Progenitor cell of endocrine pancreas (in vitro differentiated cells): Measurements from ENCODE around the gene C1RL. TPM values are rescaled to one million over a fixed set of nuclear protein-coding genes. Genes with fewer than 3 reads are reported as not detected.

ENCODE experiments used
- DNase-seq: peaks from one replicate; pipeline ENCODE4 v3.0.0; 2021; ENCODE audit warnings: low spot score; ENCODE audit not compliant: unreplicated experiment
- H3K27ac Mint-ChIP-seq: 2 replicates; pipeline ENCODE4 v1.8.0; 2021; ENCODE audit warnings: mild to moderate bottlenecking, moderate library complexity, mixed read lengths
- H3K27me3 Mint-ChIP-seq: 2 replicates; pipeline ENCODE4 v1.8.0; 2021; ENCODE audit warnings: mixed read lengths
- H3K36me3 Mint-ChIP-seq: 2 replicates; pipeline ENCODE4 v1.8.0; 2022; ENCODE audit warnings: mixed read lengths; ENCODE audit not compliant: insufficient read depth
- H3K4me1 Mint-ChIP-seq: 2 replicates; pipeline ENCODE4 v1.8.0; 2021; ENCODE audit warnings: low read depth, mixed read lengths
- H3K4me3 Mint-ChIP-seq: 2 replicates; pipeline ENCODE4 v1.8.0; 2021; ENCODE audit warnings: low read depth, mild to moderate bottlenecking, moderate library complexity, mixed read lengths
- H3K9me3 Mint-ChIP-seq: 2 replicates; pipeline ENCODE4 v1.8.0; 2021; ENCODE audit warnings: low read depth, mixed read lengths
- total RNA-seq: library from RNA; stranded (reverse); gene quantifications from 2 replicates; pipeline ENCODE4 v1.2.1, GENCODE V29; 2021
- TF ChIP-seq, protein P1 (sequence below): fragments of 200-600 bp; sonication (generic); IDR thresholded peaks from one replicate; pipeline ENCODE4 v1.5.0; 2021; ENCODE audit warnings: antibody characterized with exemption, mild to moderate bottlenecking; ENCODE audit not compliant: unreplicated experiment

Gene C1RL
- total RNA-seq, 1 donor from 2014 or later, result 95.9 TPM

- H3K27me3 Mint-ChIP-seq, result no peaks in the 10 kb centered on the region
- no peak overlapping the region for H3K4me3 Mint-ChIP-seq
- no peaks in the 10 kb centered on the region for H3K4me1 Mint-ChIP-seq
- no peak for DNase-seq
- TF ChIP-seq, protein P1, sequence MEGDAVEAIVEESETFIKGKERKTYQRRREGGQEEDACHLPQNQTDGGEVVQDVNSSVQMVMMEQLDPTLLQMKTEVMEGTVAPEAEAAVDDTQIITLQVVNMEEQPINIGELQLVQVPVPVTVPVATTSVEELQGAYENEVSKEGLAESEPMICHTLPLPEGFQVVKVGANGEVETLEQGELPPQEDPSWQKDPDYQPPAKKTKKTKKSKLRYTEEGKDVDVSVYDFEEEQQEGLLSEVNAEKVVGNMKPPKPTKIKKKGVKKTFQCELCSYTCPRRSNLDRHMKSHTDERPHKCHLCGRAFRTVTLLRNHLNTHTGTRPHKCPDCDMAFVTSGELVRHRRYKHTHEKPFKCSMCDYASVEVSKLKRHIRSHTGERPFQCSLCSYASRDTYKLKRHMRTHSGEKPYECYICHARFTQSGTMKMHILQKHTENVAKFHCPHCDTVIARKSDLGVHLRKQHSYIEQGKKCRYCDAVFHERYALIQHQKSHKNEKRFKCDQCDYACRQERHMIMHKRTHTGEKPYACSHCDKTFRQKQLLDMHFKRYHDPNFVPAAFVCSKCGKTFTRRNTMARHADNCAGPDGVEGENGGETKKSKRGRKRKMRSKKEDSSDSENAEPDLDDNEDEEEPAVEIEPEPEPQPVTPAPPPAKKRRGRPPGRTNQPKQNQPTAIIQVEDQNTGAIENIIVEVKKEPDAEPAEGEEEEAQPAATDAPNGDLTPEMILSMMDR, result no peak
- H3K9me3 Mint-ChIP-seq, result no peaks in the 10 kb centered on the region
- H3K36me3 Mint-ChIP-seq, result peaks cover 52% of the 10 kb centered on the region
- H3K27ac Mint-ChIP-seq, result no peak overlapping the region
Observed at GRCh38 chr12:7143564-7143963, 34.5 kb upstream of the C1RL start.

GRCh38 chr12:7142809-7143465 is 33.9 kb upstream of the C1RL start:
- DNase-seq, result no peak
- no peaks in the 10 kb centered on the region for H3K27me3 Mint-ChIP-seq
- peaks cover 51% of the 10 kb centered on the region for H3K36me3 Mint-ChIP-seq
- no peaks in the 10 kb centered on the region for H3K9me3 Mint-ChIP-seq
- TF ChIP-seq, protein P1, result no peak
- peak overlapping the region; percentile 63 for H3K27ac Mint-ChIP-seq
- H3K4me3 Mint-ChIP-seq, result no peak overlapping the region
- H3K4me1 Mint-ChIP-seq, result no peaks in the 10 kb centered on the region

DNA sequence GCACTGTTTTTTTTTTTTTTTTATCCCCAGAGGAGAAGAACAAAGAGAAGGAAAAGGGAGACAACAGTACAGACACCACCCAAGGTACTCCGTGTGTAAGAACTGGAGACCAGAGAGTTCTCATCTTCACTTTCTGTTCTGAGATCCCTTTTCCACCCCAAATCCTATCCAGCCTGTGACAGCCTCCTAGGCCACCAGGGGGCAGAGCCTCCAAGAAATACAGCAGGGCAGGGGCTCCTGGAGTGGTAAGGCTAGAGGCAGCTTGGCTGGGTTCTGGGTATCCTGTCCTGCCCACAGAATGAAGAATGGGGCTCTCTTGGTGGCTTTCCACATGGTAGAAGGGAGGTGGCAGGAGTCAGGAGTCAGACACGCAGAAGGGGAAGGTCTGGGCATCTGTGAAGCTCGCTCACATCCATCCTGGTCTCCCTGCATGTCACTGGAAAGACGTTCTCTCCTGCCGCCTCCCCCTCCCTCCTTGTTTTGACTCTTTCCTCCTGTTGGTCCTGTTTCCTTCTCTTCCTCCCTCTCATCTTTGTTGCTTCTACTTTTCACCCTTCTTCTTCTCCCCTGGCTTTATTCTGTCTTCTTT is 33.1 kb upstream of the C1RL start:
- no peak overlapping the region for H3K4me3 Mint-ChIP-seq
- H3K9me3 Mint-ChIP-seq, result no peaks in the 10 kb centered on the region
- TF ChIP-seq, protein P1, result peak; percentile 87
- no peaks in the 10 kb centered on the region for H3K27me3 Mint-ChIP-seq
- peak; percentile 52 for DNase-seq
- peaks cover 53% of the 10 kb centered on the region for H3K36me3 Mint-ChIP-seq
- no peak overlapping the region for H3K27ac Mint-ChIP-seq
- H3K4me1 Mint-ChIP-seq, result no peaks in the 10 kb centered on the region

DNA sequence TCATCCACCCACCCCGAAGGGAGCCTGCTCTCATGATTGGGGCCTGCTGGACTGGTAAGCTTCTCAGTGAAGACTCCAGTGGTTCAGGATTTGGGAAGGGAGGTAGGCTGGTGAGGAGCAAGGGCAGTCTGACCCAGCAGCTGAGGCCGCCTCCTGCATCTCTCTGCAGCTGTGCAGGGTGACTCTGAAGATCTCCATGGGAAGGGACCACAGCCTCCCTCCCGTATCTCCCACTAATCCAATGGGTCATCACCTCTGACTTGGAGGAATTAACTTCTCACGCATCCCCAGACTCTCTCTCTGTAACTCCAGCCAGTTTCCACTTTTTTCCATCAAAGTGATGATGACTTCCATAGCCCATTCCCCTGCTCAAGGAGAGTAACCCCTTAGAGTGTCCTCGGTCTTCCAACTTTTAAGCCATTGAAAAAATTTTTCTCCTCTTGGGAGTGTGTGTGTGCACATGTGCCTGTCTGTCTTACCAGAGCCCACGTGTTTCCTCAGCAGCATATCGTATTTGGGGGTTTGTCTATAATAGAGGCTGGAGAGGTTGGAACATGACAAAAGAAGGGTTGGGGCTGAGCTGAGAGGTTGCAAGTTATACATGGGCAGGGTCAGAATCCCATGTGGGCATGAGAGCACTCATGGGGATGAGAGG is 32.5 kb upstream of the C1RL start:
- TF ChIP-seq, protein P1, result no peak
- H3K4me3 Mint-ChIP-seq, result no peak overlapping the region
- peaks cover 52% of the 10 kb centered on the region for H3K36me3 Mint-ChIP-seq
- no peaks in the 10 kb centered on the region for H3K4me1 Mint-ChIP-seq
- no peaks in the 10 kb centered on the region for H3K27me3 Mint-ChIP-seq
- no peak overlapping the region for H3K27ac Mint-ChIP-seq
- DNase-seq, result no peak
- no peaks in the 10 kb centered on the region for H3K9me3 Mint-ChIP-seq

DNA sequence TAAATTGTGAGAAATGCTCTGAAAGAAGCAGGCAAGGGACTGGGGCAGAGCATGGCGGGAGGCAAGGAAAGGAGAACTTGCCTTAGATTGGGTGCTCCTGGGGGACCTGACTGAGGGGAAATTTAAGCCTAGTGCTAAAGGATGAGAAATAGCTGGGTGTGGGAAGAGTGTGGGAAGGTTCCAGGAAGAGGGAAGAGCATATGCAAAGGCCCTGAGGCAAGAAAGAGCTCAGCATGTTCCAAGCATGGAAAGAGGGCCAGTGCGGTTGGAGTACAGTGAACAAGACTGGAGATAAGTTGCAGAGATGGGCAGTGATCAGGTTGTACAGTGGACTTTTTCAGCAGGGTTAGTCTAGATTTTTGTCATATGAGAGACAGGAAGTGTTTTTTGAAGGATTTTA is 30.2 kb upstream of the C1RL start:
- H3K27ac Mint-ChIP-seq, result no peak overlapping the region
- H3K36me3 Mint-ChIP-seq, result peaks cover 52% of the 10 kb centered on the region
- no peaks in the 10 kb centered on the region for H3K9me3 Mint-ChIP-seq
- TF ChIP-seq, protein P1, result no peak
- no peak overlapping the region for H3K4me3 Mint-ChIP-seq
- H3K27me3 Mint-ChIP-seq, result no peaks in the 10 kb centered on the region
- H3K4me1 Mint-ChIP-seq, result no peaks in the 10 kb centered on the region
- DNase-seq, result no peak
